PFSK-1 (cell line): ENCODE results near the gene SUPT3H.

Experiments
- FOXP2 ChIP-seq: optimal IDR thresholded peaks from 2 replicates; pipeline ENCODE3; 2011; ENCODE audit warnings: borderline replicate concordance, control low read depth, inconsistent platforms; ENCODE audit not compliant: insufficient read depth; ENCODE audit errors: extremely low read length, extremely low read depth
- POLR2AphosphoS5 ChIP-seq: IDR thresholded peaks from 2 replicates; pipeline ENCODE4 v1.6.1; 2012; ENCODE audit warnings: low read depth, mild to moderate bottlenecking, control low read depth, low read length, moderate library complexity
- SIN3A ChIP-seq: IDR thresholded peaks from 2 replicates; pipeline ENCODE4 v1.6.1; 2012; ENCODE audit warnings: mild to moderate bottlenecking, low read length, moderate library complexity, borderline replicate concordance; ENCODE audit not compliant: insufficient read depth
- TAF1 ChIP-seq: IDR thresholded peaks from 2 replicates; pipeline ENCODE4 v1.6.1; 2012; ENCODE audit warnings: low read length, control low read depth, borderline replicate concordance; ENCODE audit not compliant: insufficient read depth

DNA sequence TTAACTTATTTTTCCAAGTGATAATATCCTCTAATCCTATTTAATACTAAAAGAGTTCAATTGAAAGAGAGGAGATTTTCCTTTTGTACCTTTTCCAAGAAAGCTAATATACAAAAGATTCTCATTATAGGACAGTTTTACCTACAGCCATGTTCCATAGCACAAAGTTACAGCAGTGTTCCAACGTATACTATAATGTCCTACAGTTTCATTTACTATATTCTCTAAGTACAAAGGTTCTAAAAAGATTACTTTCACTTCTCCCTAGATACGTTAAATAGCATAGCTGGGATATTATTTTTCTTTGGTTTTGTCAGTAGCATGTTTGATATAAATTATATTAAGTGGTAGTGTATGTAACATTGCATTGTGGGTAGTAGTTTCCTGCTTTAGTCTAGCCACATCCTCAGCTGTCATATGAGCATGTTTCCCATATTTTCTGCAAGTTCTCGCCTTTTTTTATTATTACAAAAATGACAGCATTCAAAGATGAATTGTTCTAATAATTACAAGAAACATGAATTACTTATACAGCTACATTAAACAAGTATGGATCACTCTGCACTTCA, 54.0 kb downstream of the SUPT3H start:
- no peak for TF ChIP-seq FOXP2
- TF ChIP-seq TAF1: no peak
- no peak for TF ChIP-seq SIN3A
- no peak for TF ChIP-seq POLR2AphosphoS5
